AG10803 (cell line): ENCODE measurements around the gene CTSC.
"Not testable (repeated sequence)": the region's sequence is repeated elsewhere in the genome, so short reads cannot be mapped to it uniquely, and the experiment has no call there.

Experiments
- DNase-seq: peaks from one replicate; pipeline ENCODE4 v3.0.0; 2010; ENCODE audit warnings: low read depth
- H3K4me3 ChIP-seq: 2 replicates; pipeline ENCODE4 v1.5.1; 2011; ENCODE audit warnings: mild to moderate bottlenecking, low read length, control low read depth
- CTCF ChIP-seq: conservative IDR thresholded peaks from 2 replicates; pipeline ENCODE4 v1.5.1; 2011; ENCODE audit warnings: mild to moderate bottlenecking, low read length, control low read depth, inconsistent platforms

Gene CTSC

GRCh38 chr11:88246696-88247095 is 90.8 kb downstream of the CTSC start:
- no peak for TF ChIP-seq CTCF
- H3K4me3 ChIP-seq: no peak overlapping the region
- peak; percentile 92 for DNase-seq

DNA sequence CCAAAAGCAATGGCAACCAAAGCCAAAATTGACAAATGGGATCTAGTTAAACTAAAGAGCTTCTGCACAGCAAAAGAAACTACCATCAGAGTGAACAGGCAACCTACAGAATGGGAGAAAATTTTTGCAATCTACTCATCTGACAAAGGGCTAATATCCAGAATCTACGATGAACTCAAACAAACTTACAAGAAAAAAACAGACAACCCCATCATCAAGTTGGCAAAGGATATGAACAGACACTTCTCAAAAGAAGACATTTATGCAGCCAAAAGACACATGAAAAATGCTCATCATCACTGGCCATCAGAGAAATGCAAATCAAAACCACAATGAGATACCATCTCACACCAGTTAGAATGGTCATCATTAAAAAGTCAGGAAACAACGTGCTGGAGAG is 92.0 kb downstream of the CTSC start:
- DNase-seq, H3K4me3 ChIP-seq: not testable (repeated sequence)
